ENCODE measurements around the gene PC.

GRCh38 chr11:66904981-66905521 is 53.1 kb downstream of the PC start:
- TF ChIP-seq TAF1 (IDR thresholded peaks at IDR 0.05; ENCODE audit: low read depth, low read length) = no peak
- TF ChIP-seq POLR2A (IDR thresholded peaks at IDR 0.05; ENCODE audit: low read depth, low read length) = no peak
- no peak for TF ChIP-seq POLR2AphosphoS5 (IDR thresholded peaks at IDR 0.05; ENCODE audit: low read depth, low read length)

Data from GM12891 (cell line).